Uterus (tissue), 2 donors: ENCODE measurements around the gene C2CD4A.

ENCODE experiments used
- CTCF ChIP-seq, 4 experiments: fragments of 200-600 bp in 2 of 4; fragments of 450-650 bp in 2 of 4; sonication (generic) in 2 of 4; IDR thresholded peaks; one replicate each; pipeline ENCODE4 v1.5.1; 2016 to 2019; ENCODE audit warnings: antibody characterized with exemption in 4 of 4, mild to moderate bottlenecking in 2 of 4, moderate library complexity in 1 of 4
- POLR2A ChIP-seq, 2 donors: fragments of 450-650 bp; IDR thresholded peaks; one replicate each; pipeline ENCODE4 v1.6.1; 2016; ENCODE audit warnings: antibody characterized with exemption in 2 of 2, mild to moderate bottlenecking in 1 of 2, moderate library complexity in 1 of 2

GRCh38 chr15:62079594-62079993 lies 12.8 kb downstream of the C2CD4A start:
- no peak for TF ChIP-seq CTCF (IDR thresholded peaks at IDR 0.05)
- TF ChIP-seq POLR2A (IDR thresholded peaks at IDR 0.05), result no peak
